ENCODE data around the gene TMEM131.

The TMEM131 gene

GRCh38 chr2:97736608-97737330, 259.0 kb downstream of the TMEM131 start:
- H3K4me3 ChIP-seq (ENCODE audit: low read length): no peak overlapping the region
- no peak overlapping the region for H3K27ac ChIP-seq (ENCODE audit: low read depth, low read length)
- no peaks in the 10 kb centered on the region for H3K27me3 ChIP-seq (ENCODE audit: control insufficient read depth, insufficient read depth, low read length)
- no peak overlapping the region for H3K9ac ChIP-seq (ENCODE audit: low read length)
- no peaks in the 10 kb centered on the region for H3K36me3 ChIP-seq (ENCODE audit: control insufficient read depth, insufficient read depth, low read length)
- no peaks in the 10 kb centered on the region for H3K4me1 ChIP-seq (ENCODE audit: control insufficient read depth, insufficient read depth, low read length)

- no peaks in the 10 kb centered on the region for H3K27me3 ChIP-seq (ENCODE audit: control insufficient read depth, insufficient read depth, low read length)
- no peaks in the 10 kb centered on the region for H3K36me3 ChIP-seq (ENCODE audit: control insufficient read depth, insufficient read depth, low read length)
- H3K4me1 ChIP-seq (ENCODE audit: control insufficient read depth, insufficient read depth, low read length): no peaks in the 10 kb centered on the region
- no peak overlapping the region for H3K9ac ChIP-seq (ENCODE audit: low read length)
- no peak overlapping the region for H3K27ac ChIP-seq (ENCODE audit: low read depth, low read length)
- no peak overlapping the region for H3K4me3 ChIP-seq (ENCODE audit: low read length)
Measured at GRCh38 chr2:97736185-97736584, 259.6 kb downstream of the TMEM131 start.

- Histone ChIP-seq H3K27me3 (ENCODE audit: control insufficient read depth, insufficient read depth, low read length) (no peaks in the 10 kb centered on the region), H3K27ac (ENCODE audit: low read depth, low read length) (no peak overlapping the region), H3K9ac (ENCODE audit: low read length) (no peak overlapping the region), H3K36me3 (ENCODE audit: control insufficient read depth, insufficient read depth, low read length) (no peaks in the 10 kb centered on the region), H3K4me3 (ENCODE audit: low read length) (no peak overlapping the region), H3K4me1 (ENCODE audit: control insufficient read depth, insufficient read depth, low read length) (no peaks in the 10 kb centered on the region)
Measured at GRCh38 chr2:97735161-97735561, 260.6 kb downstream of the TMEM131 start.

- no peak overlapping the region for H3K4me3 ChIP-seq (ENCODE audit: low read length)
- H3K27ac ChIP-seq (ENCODE audit: low read depth, low read length): no peak overlapping the region
- no peaks in the 10 kb centered on the region for H3K27me3 ChIP-seq (ENCODE audit: control insufficient read depth, insufficient read depth, low read length)
- no peaks in the 10 kb centered on the region for H3K36me3 ChIP-seq (ENCODE audit: control insufficient read depth, insufficient read depth, low read length)
- no peak overlapping the region for H3K9ac ChIP-seq (ENCODE audit: low read length)
- no peaks in the 10 kb centered on the region for H3K4me1 ChIP-seq (ENCODE audit: control insufficient read depth, insufficient read depth, low read length)
Measured at GRCh38 chr2:97734061-97735051, 261.4 kb downstream of the TMEM131 start.

- Histone ChIP-seq H3K4me3 (ENCODE audit: low read length) (no peak overlapping the region), H3K9ac (ENCODE audit: low read length) (no peak overlapping the region), H3K4me1 (ENCODE audit: control insufficient read depth, insufficient read depth, low read length) (no peaks in the 10 kb centered on the region), H3K27ac (ENCODE audit: low read depth, low read length) (no peak overlapping the region), H3K27me3 (ENCODE audit: control insufficient read depth, insufficient read depth, low read length) (no peaks in the 10 kb centered on the region), H3K36me3 (ENCODE audit: control insufficient read depth, insufficient read depth, low read length) (no peaks in the 10 kb centered on the region)
Measured at GRCh38 chr2:97733341-97734035, 262.3 kb downstream of the TMEM131 start.

- Histone ChIP-seq H3K4me1 (ENCODE audit: control insufficient read depth, insufficient read depth, low read length) (no peaks in the 10 kb centered on the region), H3K9ac (ENCODE audit: low read length) (no peak overlapping the region), H3K4me3 (ENCODE audit: low read length) (no peak overlapping the region), H3K27me3 (ENCODE audit: control insufficient read depth, insufficient read depth, low read length) (no peaks in the 10 kb centered on the region), H3K27ac (ENCODE audit: low read depth, low read length) (no peak overlapping the region), H3K36me3 (ENCODE audit: control insufficient read depth, insufficient read depth, low read length) (no peaks in the 10 kb centered on the region)
Measured at GRCh38 chr2:97732436-97733340, 263.1 kb downstream of the TMEM131 start.

- Histone ChIP-seq H3K27me3 (ENCODE audit: control insufficient read depth, insufficient read depth, low read length) (no peaks in the 10 kb centered on the region), H3K36me3 (ENCODE audit: control insufficient read depth, insufficient read depth, low read length) (no peaks in the 10 kb centered on the region), H3K4me1 (ENCODE audit: control insufficient read depth, insufficient read depth, low read length) (no peaks in the 10 kb centered on the region), H3K4me3 (ENCODE audit: low read length) (no peak overlapping the region), H3K27ac (ENCODE audit: low read depth, low read length) (no peak overlapping the region), H3K9ac (ENCODE audit: low read length) (no peak overlapping the region)
Measured at GRCh38 chr2:97731274-97732020, 264.3 kb downstream of the TMEM131 start.

- Histone ChIP-seq H3K36me3 (ENCODE audit: control insufficient read depth, insufficient read depth, low read length) (no peaks in the 10 kb centered on the region), H3K9ac (ENCODE audit: low read length) (no peak overlapping the region), H3K27ac (ENCODE audit: low read depth, low read length) (no peak overlapping the region), H3K27me3 (ENCODE audit: control insufficient read depth, insufficient read depth, low read length) (no peaks in the 10 kb centered on the region), H3K4me3 (ENCODE audit: low read length) (no peak overlapping the region), H3K4me1 (ENCODE audit: control insufficient read depth, insufficient read depth, low read length) (no peaks in the 10 kb centered on the region)
Measured at GRCh38 chr2:97730245-97730644, 265.5 kb downstream of the TMEM131 start.

GRCh38 chr2:97728091-97728731, 267.5 kb downstream of the TMEM131 start:
- peak overlapping the region; percentile 44 for H3K27ac ChIP-seq (ENCODE audit: low read depth, low read length)
- no peaks in the 10 kb centered on the region for H3K4me1 ChIP-seq (ENCODE audit: control insufficient read depth, insufficient read depth, low read length)
- H3K4me3 ChIP-seq (ENCODE audit: low read length): no peak overlapping the region
- no peak overlapping the region for H3K9ac ChIP-seq (ENCODE audit: low read length)
- no peaks in the 10 kb centered on the region for H3K27me3 ChIP-seq (ENCODE audit: control insufficient read depth, insufficient read depth, low read length)
- no peaks in the 10 kb centered on the region for H3K36me3 ChIP-seq (ENCODE audit: control insufficient read depth, insufficient read depth, low read length)

GRCh38 chr2:97727296-97727695, 268.5 kb downstream of the TMEM131 start:
- H3K4me1 ChIP-seq (ENCODE audit: control insufficient read depth, insufficient read depth, low read length): no peaks in the 10 kb centered on the region
- H3K36me3 ChIP-seq (ENCODE audit: control insufficient read depth, insufficient read depth, low read length): no peaks in the 10 kb centered on the region
- H3K27me3 ChIP-seq (ENCODE audit: control insufficient read depth, insufficient read depth, low read length): no peaks in the 10 kb centered on the region
- H3K4me3 ChIP-seq (ENCODE audit: low read length): no peak overlapping the region
- no peak overlapping the region for H3K27ac ChIP-seq (ENCODE audit: low read depth, low read length)
- H3K9ac ChIP-seq (ENCODE audit: low read length): no peak overlapping the region
